Activated CD8-positive, alpha-beta memory T cell treated with anti-CD3 and anti-CD28 coated beads, Interleukin-2, amount 50 U/mL, for 1 hour (primary cell): Measurements from ENCODE around the gene RHOBTB1.

Experiments used
- DNase-seq: peaks from one replicate; pipeline ENCODE4 v3.0.0-alpha.2; 2020; ENCODE audit errors: extremely low read depth

The RHOBTB1 gene

GRCh38 chr10:60820093-60820754 is 123.8 kb downstream of the RHOBTB1 start:
- no peak for DNase-seq
